Keratinocyte (primary cell): ENCODE results near the gene GRIK4. TPM values are rescaled to one million over a fixed set of nuclear protein-coding genes. Genes with fewer than 3 reads are reported as not detected.

Experiments
- DNase-seq: peaks from one replicate; pipeline ENCODE4 v3.0.0-alpha.2; 2011; ENCODE audit warnings: low read depth, missing footprints, low spot score
- FAIRE-seq: peaks from 2 replicates; lab custom pipeline; 2011; peaks lifted over from hg19 to GRCh38; lab: Jason Lieb, UNC
- H2AFZ ChIP-seq: 2 replicates; pipeline ENCODE4 v1.6.0; 2012; ENCODE audit warnings: low read length, control low read depth, inconsistent platforms; ENCODE audit not compliant: control insufficient read depth
- H3K27ac ChIP-seq: 2 replicates; pipeline ENCODE4 v1.5.1; 2011; ENCODE audit warnings: low read length; ENCODE audit not compliant: control insufficient read depth, insufficient read depth
- H3K27me3 ChIP-seq: 3 replicates; pipeline ENCODE4 v1.6.0; 2011; ENCODE audit warnings: low read length; ENCODE audit not compliant: control insufficient read depth, insufficient read depth; ENCODE audit errors: extremely low read depth
- H3K36me3 ChIP-seq, 2 experiments: 2 replicates in 1 of 2; 3 replicates in 1 of 2; pipeline ENCODE4 v1.5.1; 2011; ENCODE audit warnings: low read length in 2 of 2, mild to moderate bottlenecking in 1 of 2; ENCODE audit not compliant: control insufficient read depth in 2 of 2, insufficient read depth in 2 of 2; ENCODE audit errors: extremely low read depth in 1 of 2
- H3K4me1 ChIP-seq: 3 replicates; pipeline ENCODE4 v1.5.1; 2011; ENCODE audit warnings: low read length; ENCODE audit not compliant: control insufficient read depth, insufficient read depth; ENCODE audit errors: extremely low read depth
- H3K4me2 ChIP-seq: 3 replicates; pipeline ENCODE4 v1.6.0; 2011; ENCODE audit warnings: low read depth, low read length; ENCODE audit not compliant: control insufficient read depth, insufficient read depth; ENCODE audit errors: extremely low read depth
- H3K4me3 ChIP-seq, 3 experiments: fragments of 200-600 bp in 1 of 3; sonication (generic) in 1 of 3; 2 replicates in 2 of 3; 3 replicates in 1 of 3; pipeline ENCODE4 v1.5.1; 2011 to 2016; ENCODE audit warnings: low read length in 3 of 3, mild to moderate bottlenecking in 3 of 3, control low read depth in 2 of 3, inconsistent platforms in 1 of 3, low read depth in 1 of 3, mixed read lengths in 1 of 3, mixed run types in 1 of 3, moderate library complexity in 1 of 3; ENCODE audit not compliant: control insufficient read depth in 2 of 3, insufficient read depth in 2 of 3; ENCODE audit errors: extremely low read depth in 1 of 3
- H3K79me2 ChIP-seq: 2 replicates; pipeline ENCODE4 v1.6.0; 2012; ENCODE audit warnings: low read length; ENCODE audit not compliant: control insufficient read depth, insufficient read depth
- H3K9ac ChIP-seq: 3 replicates; pipeline ENCODE4 v1.6.0; 2011; ENCODE audit warnings: low read length; ENCODE audit not compliant: control insufficient read depth, insufficient read depth; ENCODE audit errors: extremely low read depth
- H3K9me1 ChIP-seq: 3 replicates; pipeline ENCODE4 v1.6.0; 2011; ENCODE audit warnings: low read length; ENCODE audit not compliant: control insufficient read depth, insufficient read depth; ENCODE audit errors: extremely low read depth
- H3K9me3 ChIP-seq: 2 replicates; pipeline ENCODE4 v1.5.1; 2012; ENCODE audit warnings: low read depth, low read length; ENCODE audit not compliant: control insufficient read depth
- H4K20me1 ChIP-seq: 3 replicates; pipeline ENCODE4 v1.6.0; 2011; ENCODE audit warnings: low read length; ENCODE audit not compliant: control insufficient read depth, insufficient read depth; ENCODE audit errors: extremely low read depth
- EZH2 ChIP-seq: IDR thresholded peaks from one replicate; pipeline ENCODE4 v1.6.1; 2012; ENCODE audit warnings: inconsistent platforms, mild to moderate bottlenecking, low read length, moderate library complexity
- dilution Hi-C: fragments of 300-500 bp; cut with MboI; formaldehyde crosslinking; loops from one replicate; pipeline ENCODE4 v1.7.0; 2020; ENCODE audit warnings: low sequenced_read_pairs; ENCODE audit not compliant: extremely low pct_ligation_motif_present
- polyA plus RNA-seq, 5 experiments: library from polyadenylated mRNA; depleted of rRNA in 3 of 5; stranded (reverse) in 3 of 5; stranded (forward) in 1 of 5; unstranded in 1 of 5; fragments of >200 nt; gene quantifications; 1 replicate in 1 of 5; 2 replicates in 3 of 5; 3 replicates in 1 of 5; pipeline versions ENCODE4 v1.2.1 to v1.2.3, GENCODE V29; 2011 to 2012; ENCODE audit warnings: missing spikeins in 2 of 5, low read depth in 1 of 5, low replicate concordance in 1 of 5
- TF ChIP-seq, protein P1 (sequence below), 3 experiments: IDR thresholded peaks in 1 of 3; conservative IDR thresholded peaks in 1 of 3; optimal IDR thresholded peaks in 1 of 3; 2 replicates in 2 of 3; 3 replicates in 1 of 3; pipeline versions ENCODE3 to v1.5.1; 2011; ENCODE audit warnings: low read length in 3 of 3, mild to moderate bottlenecking in 3 of 3, moderate library complexity in 2 of 3, control low read depth in 1 of 3, inconsistent platforms in 1 of 3; ENCODE audit not compliant: insufficient read depth in 2 of 3; ENCODE audit errors: extremely low read depth in 1 of 3

Gene GRIK4
- polyA plus RNA-seq, 1 donor (not counting 4 experiments of a cell fraction or from before 2014, with no cell fraction given): not detected

DNA sequence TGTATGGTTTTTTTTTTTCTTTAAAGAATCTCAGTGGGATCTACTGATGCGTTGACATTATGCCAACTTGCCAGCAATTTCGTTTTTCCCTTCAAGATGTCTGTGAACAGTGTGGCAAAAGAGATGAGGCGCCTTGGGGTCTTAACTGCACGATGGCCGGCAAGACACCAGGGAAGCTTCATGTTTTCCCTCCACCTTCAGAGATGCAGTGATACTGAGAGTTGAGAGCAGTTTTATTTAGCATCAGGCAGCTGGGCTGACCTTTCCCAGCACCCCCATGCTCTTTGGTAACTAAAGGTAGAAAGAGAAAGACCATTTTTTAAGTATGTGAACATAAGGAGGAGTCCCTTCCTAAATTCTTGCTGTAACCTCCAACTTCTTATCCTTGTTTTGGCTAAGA is 11.7 kb upstream of the GRIK4 start:
- no peak overlapping the region for H3K27ac ChIP-seq
- H4K20me1 ChIP-seq: no peaks in the 10 kb centered on the region
- no peak for TF ChIP-seq EZH2
- TF ChIP-seq, protein P1, sequence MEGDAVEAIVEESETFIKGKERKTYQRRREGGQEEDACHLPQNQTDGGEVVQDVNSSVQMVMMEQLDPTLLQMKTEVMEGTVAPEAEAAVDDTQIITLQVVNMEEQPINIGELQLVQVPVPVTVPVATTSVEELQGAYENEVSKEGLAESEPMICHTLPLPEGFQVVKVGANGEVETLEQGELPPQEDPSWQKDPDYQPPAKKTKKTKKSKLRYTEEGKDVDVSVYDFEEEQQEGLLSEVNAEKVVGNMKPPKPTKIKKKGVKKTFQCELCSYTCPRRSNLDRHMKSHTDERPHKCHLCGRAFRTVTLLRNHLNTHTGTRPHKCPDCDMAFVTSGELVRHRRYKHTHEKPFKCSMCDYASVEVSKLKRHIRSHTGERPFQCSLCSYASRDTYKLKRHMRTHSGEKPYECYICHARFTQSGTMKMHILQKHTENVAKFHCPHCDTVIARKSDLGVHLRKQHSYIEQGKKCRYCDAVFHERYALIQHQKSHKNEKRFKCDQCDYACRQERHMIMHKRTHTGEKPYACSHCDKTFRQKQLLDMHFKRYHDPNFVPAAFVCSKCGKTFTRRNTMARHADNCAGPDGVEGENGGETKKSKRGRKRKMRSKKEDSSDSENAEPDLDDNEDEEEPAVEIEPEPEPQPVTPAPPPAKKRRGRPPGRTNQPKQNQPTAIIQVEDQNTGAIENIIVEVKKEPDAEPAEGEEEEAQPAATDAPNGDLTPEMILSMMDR (optimal IDR thresholded peaks at IDR 0.05 in 1 of 3, IDR thresholded peaks at IDR 0.05 in 1 of 3, conservative IDR thresholded peaks at IDR 0.05 in 1 of 3; ENCODE audit: extremely low read depth in 1 of 3, insufficient read depth in 2 of 3, low read length in 3 of 3): no peak
- no peak overlapping the region for H3K9ac ChIP-seq
- H3K9me3 ChIP-seq: no peaks in the 10 kb centered on the region
- H3K4me3 ChIP-seq: no peak overlapping the region
- FAIRE-seq: no peak
- no peaks in the 10 kb centered on the region for H3K4me1 ChIP-seq
- H3K9me1 ChIP-seq: no peaks in the 10 kb centered on the region
- dilution Hi-C loops: loop anchor here (25.0 kb wide), 1 partner anchor 437 kb away; no protein-coding TSS in a partner anchor
- no peak for DNase-seq
- no peaks in the 10 kb centered on the region for H3K36me3 ChIP-seq
- no peaks in the 10 kb centered on the region for H3K27me3 ChIP-seq
- H3K79me2 ChIP-seq: no peaks in the 10 kb centered on the region
- H3K4me2 ChIP-seq: no peak overlapping the region
- H2AFZ ChIP-seq: no peak overlapping the region

DNA sequence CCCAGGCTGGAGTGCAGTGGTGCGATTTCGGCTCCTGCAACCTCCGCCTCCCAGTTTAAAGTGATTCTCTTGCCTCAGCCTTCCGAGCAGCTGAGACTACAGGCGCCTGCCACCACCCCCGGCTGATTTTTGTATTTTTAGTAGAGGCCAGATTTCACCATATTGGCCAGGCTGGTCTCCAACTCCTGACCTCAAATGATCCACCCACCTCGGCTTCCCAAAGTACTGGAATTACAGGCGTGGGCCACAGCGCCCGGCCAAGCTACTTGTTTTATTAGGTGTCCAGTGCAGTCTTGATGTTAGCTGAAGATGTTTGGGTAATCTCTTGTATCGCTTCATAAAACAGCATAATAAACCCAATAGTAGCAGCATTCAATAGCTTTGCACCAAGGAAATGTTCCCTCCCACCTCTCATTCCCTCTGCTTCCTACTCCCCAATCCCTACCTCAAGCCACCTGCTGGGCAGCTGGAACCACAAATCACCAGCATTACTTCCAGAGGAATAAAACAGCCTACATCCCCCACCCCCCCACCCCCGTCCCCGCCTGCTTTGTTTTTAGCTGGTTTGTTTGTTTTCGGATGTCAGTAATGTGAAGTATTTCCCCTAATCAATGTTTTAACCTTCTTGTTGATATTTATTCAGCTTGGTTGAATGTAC is 11.0 kb upstream of the GRIK4 start:
- Histone ChIP-seq H3K27ac (no peak overlapping the region), H3K79me2 (no peaks in the 10 kb centered on the region), H3K36me3 (no peaks in the 10 kb centered on the region), H3K9me1 (no peaks in the 10 kb centered on the region), H3K4me3 (no peak overlapping the region), H3K9ac (no peak overlapping the region), H3K9me3 (no peaks in the 10 kb centered on the region), H4K20me1 (no peaks in the 10 kb centered on the region), H3K4me1 (no peaks in the 10 kb centered on the region), H2AFZ (no peak overlapping the region), H3K4me2 (no peak overlapping the region), H3K27me3 (no peaks in the 10 kb centered on the region)
- TF ChIP-seq EZH2: no peak
- TF ChIP-seq, protein P1 (optimal IDR thresholded peaks at IDR 0.05 in 1 of 3, IDR thresholded peaks at IDR 0.05 in 1 of 3, conservative IDR thresholded peaks at IDR 0.05 in 1 of 3; ENCODE audit: extremely low read depth in 1 of 3, insufficient read depth in 2 of 3, low read length in 3 of 3): no peak
- FAIRE-seq: no peak
- dilution Hi-C loops: loop anchor here (25.0 kb wide), 1 partner anchor 437 kb away; no protein-coding TSS in a partner anchor
- DNase-seq: no peak
